Endothelial cell of umbilical vein (primary cell): ENCODE results near the gene FZD7. TPM values are rescaled to one million over a fixed set of nuclear protein-coding genes. Genes with fewer than 3 reads are reported as not detected.

Source experiments
- BruUV-seq: library from RNA; stranded (reverse); fragments of 400-500 nt; replicated peaks from 2 replicates; lab custom pipeline; 2021; lab: Mats Ljungman, UMichigan
- CTCF ChIA-PET: fragments of 300-600, 350-600 bp; sonication (Branson Sonifier 250); formaldehyde crosslinking; loops from one replicate; lab custom pipeline; 2021; ENCODE audit warnings: antibody characterized with exemption, inconsistent platforms; lab: Charles Lee
- POLR2A ChIA-PET: fragments of 300-600, 350-600 bp; sonication (Branson Sonifier 250); formaldehyde crosslinking; loops from one replicate; lab custom pipeline; 2021; ENCODE audit warnings: antibody characterized with exemption, inconsistent platforms; lab: Charles Lee
- DNase-seq: peaks from one replicate; pipeline ENCODE4 v3.0.0-alpha.2; 2011; ENCODE audit warnings: low read depth, low spot score
- FAIRE-seq: peaks from 2 replicates; lab custom pipeline; 2011; peaks lifted over from hg19 to GRCh38; lab: Jason Lieb, UNC
- H2AFZ ChIP-seq: 2 replicates; pipeline ENCODE4 v1.6.0; 2012; ENCODE audit warnings: low read depth, low read length, control low read depth, inconsistent platforms
- H3K27ac ChIP-seq: 2 replicates; pipeline ENCODE4 v1.5.1; 2011; ENCODE audit warnings: low read depth, mild to moderate bottlenecking, control low read depth, low read length, moderate library complexity; ENCODE audit not compliant: insufficient read depth
- H3K27me3 ChIP-seq, 2 experiments: 2 replicates each; pipeline versions ENCODE4 v1.6.0 to v1.6.1; 2011; ENCODE audit warnings: low read length in 2 of 2, mixed read lengths in 1 of 2; ENCODE audit not compliant: control insufficient read depth in 2 of 2, insufficient read depth in 2 of 2
- H3K36me3 ChIP-seq, 2 experiments: 2 replicates in 1 of 2; 3 replicates in 1 of 2; pipeline ENCODE4 v1.5.1; 2011; ENCODE audit warnings: low read length in 2 of 2, mild to moderate bottlenecking in 1 of 2, moderate library complexity in 1 of 2; ENCODE audit not compliant: control insufficient read depth in 2 of 2, insufficient read depth in 2 of 2; ENCODE audit errors: extremely low read depth in 1 of 2
- H3K4me1 ChIP-seq: 3 replicates; pipeline ENCODE4 v1.5.1; 2011; ENCODE audit warnings: mild to moderate bottlenecking, low read length; ENCODE audit not compliant: control insufficient read depth, insufficient read depth; ENCODE audit errors: extremely low read depth
- H3K4me2 ChIP-seq: 2 replicates; pipeline ENCODE4 v1.6.1; 2011; ENCODE audit warnings: low read length, control low read depth, mixed read lengths; ENCODE audit not compliant: insufficient read depth
- H3K4me3 ChIP-seq, 3 experiments: fragments of 200-600 bp in 1 of 3; sonication (generic), shearing (Covaris generic) in 1 of 3; replicated peaks in 1 of 3; 2 replicates each; pipeline ENCODE4 v1.5.1; 2011 to 2016; ENCODE audit warnings: control low read depth in 3 of 3, low read length in 3 of 3, mild to moderate bottlenecking in 2 of 3, inconsistent platforms in 1 of 3, low read depth in 1 of 3, moderate library complexity in 1 of 3; ENCODE audit not compliant: insufficient read depth in 1 of 3
- H3K79me2 ChIP-seq: 2 replicates; pipeline ENCODE4 v1.6.0; 2012; ENCODE audit warnings: low read length, inconsistent platforms; ENCODE audit not compliant: control insufficient read depth, insufficient read depth
- H3K9ac ChIP-seq: replicated peaks from 2 replicates; pipeline ENCODE3; 2011; ENCODE audit warnings: low read length, control low read depth; ENCODE audit not compliant: insufficient read depth; ENCODE audit errors: extremely low read depth
- H3K9me1 ChIP-seq: replicated peaks from 3 replicates; pipeline ENCODE4 v1.6.0; 2011; ENCODE audit warnings: mild to moderate bottlenecking, low read length; ENCODE audit not compliant: control insufficient read depth, insufficient read depth; ENCODE audit errors: extremely low read depth
- H3K9me3 ChIP-seq: replicated peaks from 2 replicates; pipeline ENCODE4 v1.5.1; 2012; ENCODE audit warnings: low read length, inconsistent platforms; ENCODE audit not compliant: control insufficient read depth, insufficient read depth
- H4K20me1 ChIP-seq: replicated peaks from 2 replicates; pipeline ENCODE3; 2011; ENCODE audit warnings: mild to moderate bottlenecking, low read length; ENCODE audit not compliant: control insufficient read depth, insufficient read depth; ENCODE audit errors: extremely low read depth
- CTCF ChIP-seq, 2 donors: IDR thresholded peaks; 1 replicate in 1 of 2; 2 replicates in 1 of 2; pipeline ENCODE4 v1.5.1; 2011; ENCODE audit warnings: low read length in 2 of 2, mild to moderate bottlenecking in 2 of 2, moderate library complexity in 2 of 2, control low read depth in 1 of 2, inconsistent platforms in 1 of 2, low read depth in 1 of 2; ENCODE audit not compliant: insufficient read depth in 1 of 2; ENCODE audit errors: extremely low read depth in 1 of 2
- EZH2 ChIP-seq: IDR thresholded peaks from 2 replicates; pipeline ENCODE4 v1.6.1; 2012; ENCODE audit warnings: borderline replicate concordance, low read depth, mild to moderate bottlenecking, moderate library complexity, low read length, inconsistent platforms; ENCODE audit not compliant: severe bottlenecking
- FOS ChIP-seq: IDR thresholded peaks from 2 replicates; pipeline ENCODE4 v1.6.1; 2011; ENCODE audit warnings: mild to moderate bottlenecking, low read length, moderate library complexity, borderline replicate concordance; ENCODE audit not compliant: insufficient read depth
- GATA2 ChIP-seq: IDR thresholded peaks from 2 replicates; pipeline ENCODE4 v1.7.0; 2011; ENCODE audit warnings: low read depth, mild to moderate bottlenecking, moderate library complexity, mixed read lengths, low read length; ENCODE audit not compliant: insufficient read length, insufficient read depth
- JUN ChIP-seq: IDR thresholded peaks from 2 replicates; pipeline ENCODE4 v1.6.1; 2011; ENCODE audit warnings: borderline replicate concordance, low read depth; ENCODE audit not compliant: insufficient read length, insufficient read depth
- MAX ChIP-seq: IDR thresholded peaks from 2 replicates; pipeline ENCODE4 v1.6.1; 2011; ENCODE audit not compliant: insufficient read depth, insufficient read length
- MYC ChIP-seq: IDR thresholded peaks from one replicate; pipeline ENCODE4 v1.6.1; 2011; ENCODE audit warnings: mild to moderate bottlenecking, low read depth, low read length
- POLR2A ChIP-seq: IDR thresholded peaks from 2 replicates; pipeline ENCODE4 v1.6.1; 2012; ENCODE audit warnings: low read depth, mild to moderate bottlenecking, control low read depth, low read length
- POLR2AphosphoS5 ChIP-seq: IDR thresholded peaks from 2 replicates; pipeline ENCODE4 v1.6.1; 2012; ENCODE audit warnings: low read depth, mild to moderate bottlenecking, control low read depth, low read length, moderate library complexity; ENCODE audit not compliant: insufficient read depth
- dilution Hi-C: fragments of 300-500 bp; cut with MboI; formaldehyde crosslinking; loops from one replicate; pipeline ENCODE4 v1.15.0; 2019; ENCODE audit warnings: low sequenced_read_pairs; ENCODE audit not compliant: extremely low pct_ligation_motif_present
- intact Hi-C: fragments of 100-400 bp; cut with micrococcal nuclease; formaldehyde crosslinking; loops from one replicate; pipeline ENCODE4 v1.10.0; 2022
- polyA plus RNA-seq, 4 experiments: library from polyadenylated mRNA; depleted of rRNA in 3 of 4; stranded (reverse) in 3 of 4; unstranded in 1 of 4; fragments of >200 nt; gene quantifications; 2 replicates each; pipeline versions ENCODE4 v1.2.1 to v1.2.3, GENCODE V29; 2011 to 2012; ENCODE audit warnings: missing spikeins in 1 of 4
- total RNA-seq: library from RNA; stranded (reverse); gene quantifications from 2 replicates; pipeline ENCODE4 v1.2.3, GENCODE V29; 2021

FZD7 gene
- total and polyA plus RNA-seq, 2 donors (not counting 3 experiments of a cell fraction or from before 2014, with no cell fraction given), result 0.15 to 0.29 TPM

DNA sequence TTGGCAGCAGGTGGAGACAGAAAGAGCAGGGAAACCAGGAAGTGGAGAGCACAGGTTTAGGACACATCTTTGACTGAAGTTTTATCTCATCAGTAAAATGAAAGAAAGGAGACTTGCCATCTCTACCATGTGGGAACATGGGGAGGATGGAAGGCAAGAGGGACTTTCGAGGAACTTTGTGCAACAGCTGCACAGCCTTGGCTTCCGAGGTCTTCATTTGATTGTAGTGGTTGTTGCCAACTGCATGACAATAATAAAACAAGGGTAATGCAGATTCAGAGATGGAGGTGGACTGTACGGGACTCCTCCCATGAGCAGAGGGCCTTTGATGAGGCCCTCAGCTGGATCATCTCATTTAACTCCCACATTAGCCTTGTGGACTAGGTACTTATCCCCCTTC lies 49.3 kb upstream of the FZD7 start:
- DNase-seq (no peak), FAIRE-seq (no peak)
- Histone ChIP-seq H3K27ac (no peak overlapping the region), H3K4me2 (no peak overlapping the region), H3K9me3 (no peaks in the 10 kb centered on the region), H3K9ac (no peak overlapping the region), H3K27me3 (peaks cover 1 to 3% of the 10 kb centered on the region in 2 experiments), H3K4me3 (no peak overlapping the region), H2AFZ (no peak overlapping the region), H3K36me3 (no peaks in the 10 kb centered on the region), H4K20me1 (no peaks in the 10 kb centered on the region), H3K4me1 (no peaks in the 10 kb centered on the region), H3K79me2 (no peaks in the 10 kb centered on the region), H3K9me1 (no peaks in the 10 kb centered on the region)
- no TSS peak for BruUV-seq
- ChIA-PET POLR2A (no interaction called here), CTCF (no interaction called here)
- intact Hi-C loops, result no loop called here
- dilution Hi-C loops, result no loop called here
- TF ChIP-seq POLR2A (no peak), CTCF (IDR thresholded peaks at IDR 0.05; ENCODE audit: extremely low read depth in 1 of 2, insufficient read depth in 1 of 2, low read depth in 1 of 2, low read length in 2 of 2) (no peak), MYC (no peak), MAX (no peak), FOS (no peak), POLR2AphosphoS5 (no peak), JUN (no peak), EZH2 (no peak), GATA2 (no peak)
